Hepatocyte (in vitro differentiated cells): ENCODE data around the gene ACSS2. TPM values are rescaled to one million over a fixed set of nuclear protein-coding genes. Genes with fewer than 3 reads are reported as not detected.
A peak's percentile ranks its signal among the peaks of the same experiment; 100 is the strongest.

Experiments
- DNase-seq: peaks from one replicate; pipeline ENCODE4 v3.0.0-alpha.2; 2016; ENCODE audit warnings: low spot score
- H2AFZ ChIP-seq: fragments of 200-600 bp; sonication (generic); 2 replicates; pipeline ENCODE4 v1.6.0; 2016; ENCODE audit warnings: antibody characterized with exemption, mild to moderate bottlenecking
- H3K27ac ChIP-seq: fragments of 200-600 bp; sonication (generic); 2 replicates; pipeline ENCODE4 v1.5.1; 2016; ENCODE audit warnings: mild to moderate bottlenecking
- H3K27me3 ChIP-seq: fragments of 200-600 bp; sonication (generic); 2 replicates; pipeline ENCODE4 v1.6.1; 2016
- H3K36me3 ChIP-seq: fragments of 200-600 bp; sonication (generic); replicated peaks from 2 replicates; pipeline ENCODE4 v1.5.1; 2016; ENCODE audit warnings: low read depth; ENCODE audit not compliant: insufficient read depth
- H3K4me1 ChIP-seq: fragments of 200-600 bp; sonication (generic); 2 replicates; pipeline ENCODE4 v1.5.1; 2016; ENCODE audit warnings: mild to moderate bottlenecking, moderate library complexity; ENCODE audit not compliant: insufficient read depth
- H3K4me2 ChIP-seq: fragments of 200-600 bp; sonication (generic); 2 replicates; pipeline ENCODE4 v1.6.0; 2016
- H3K4me3 ChIP-seq: fragments of 200-600 bp; sonication (generic); 2 replicates; pipeline ENCODE4 v1.5.1; 2016; ENCODE audit warnings: mild to moderate bottlenecking
- H3K79me2 ChIP-seq: fragments of 200-600 bp; sonication (generic); 2 replicates; pipeline ENCODE4 v1.6.0; 2017; ENCODE audit warnings: mild to moderate bottlenecking
- H3K9me2 ChIP-seq: fragments of 200-600 bp; sonication (generic); replicated peaks from 2 replicates; pipeline ENCODE4 v1.6.0; 2017; ENCODE audit warnings: mild to moderate bottlenecking; ENCODE audit not compliant: insufficient read depth
- H3K9me3 ChIP-seq: fragments of 200-600 bp; sonication (generic); 2 replicates; pipeline ENCODE4 v1.5.1; 2016; ENCODE audit warnings: low read depth, mild to moderate bottlenecking
- H4K20me1 ChIP-seq: fragments of 200-600 bp; sonication (generic); 2 replicates; pipeline ENCODE4 v1.6.0; 2016; ENCODE audit warnings: mild to moderate bottlenecking; ENCODE audit not compliant: insufficient read depth, poor library complexity, severe bottlenecking
- CTCF ChIP-seq: fragments of 200-600 bp; sonication (generic); IDR thresholded peaks from 2 replicates; pipeline ENCODE4 v1.5.1; 2016; ENCODE audit warnings: antibody characterized with exemption, mild to moderate bottlenecking; ENCODE audit not compliant: poor library complexity
- EZH2 ChIP-seq: fragments of 200-600 bp; sonication (generic); IDR thresholded peaks from 2 replicates; pipeline ENCODE4 v1.6.1; 2016; ENCODE audit warnings: antibody characterized with exemption, mild to moderate bottlenecking, borderline replicate concordance
- EZH2phosphoT487 ChIP-seq: fragments of 200-600 bp; sonication (generic); IDR thresholded peaks from one replicate; pipeline ENCODE4 v1.6.1; 2018; ENCODE audit warnings: antibody characterized with exemption, mild to moderate bottlenecking, low read depth, moderate library complexity; ENCODE audit not compliant: unreplicated experiment, severe bottlenecking
- WGBS: methylation state at CpG from one replicate; pipeline ENCODE4 v1.1.6; 2016; ENCODE audit warnings: low lambda C conversion rate; ENCODE audit errors: missing lambda C conversion rate; 5-methylcytosine and 5-hydroxymethylcytosine counted together
- polyA plus RNA-seq: library from polyadenylated mRNA; unstranded; fragments of >200 nt; fragmentation: Nextera tagmentation; extraction: Ambion mirVana; gene quantifications from 2 replicates; pipeline ENCODE4 v1.2.1, GENCODE V29; 2016
- total RNA-seq: library from RNA; depleted of rRNA; stranded (reverse); fragments of >200 nt; gene quantifications from 2 replicates; pipeline ENCODE4 v1.2.3, GENCODE V29; 2014

The ACSS2 gene
- total and polyA plus RNA-seq, 2 experiments from 2014 or later = 52.0 to 59.5 TPM

DNA sequence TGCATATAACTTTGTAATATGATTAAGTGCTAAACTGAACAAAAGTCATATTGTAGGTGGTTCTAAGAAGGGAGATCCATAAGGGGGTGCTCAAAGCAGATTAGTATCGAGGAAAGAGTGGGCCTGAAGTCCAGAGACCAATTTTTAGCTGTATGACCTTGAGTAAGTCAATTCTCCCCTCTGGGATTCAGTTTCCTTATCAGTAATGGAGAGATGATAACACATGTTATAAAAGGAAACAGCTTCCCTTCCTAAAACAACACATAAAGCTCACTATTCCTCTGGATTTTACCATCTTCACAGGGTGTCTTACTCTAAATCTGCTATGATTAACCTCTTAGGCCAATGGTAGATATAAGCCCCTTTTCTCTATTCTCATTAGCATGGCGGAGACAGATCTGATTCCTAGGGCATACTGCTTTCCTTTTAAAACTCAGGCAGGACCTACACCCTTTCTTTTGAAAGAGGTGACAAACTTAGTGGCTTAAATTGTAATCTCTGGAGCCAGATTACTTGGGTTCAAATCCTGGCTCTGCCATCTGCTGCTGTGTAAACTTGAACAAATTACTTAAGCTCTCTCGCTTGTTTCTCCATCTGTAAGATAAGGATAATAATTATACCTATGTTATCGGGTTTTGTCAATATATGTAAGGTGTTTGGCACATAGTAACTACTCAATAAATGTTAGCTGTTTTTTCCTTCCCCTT, 39.5 kb downstream of the ACSS2 start:
- WGBS = 74% methylated on average over 4 of the region's 4 CpGs
- Histone ChIP-seq H3K9me2 (no peaks in the 10 kb centered on the region), H2AFZ (no peak overlapping the region), H3K36me3 (no peaks in the 10 kb centered on the region), H3K4me3 (no peak overlapping the region), H3K79me2 (no peaks in the 10 kb centered on the region), H3K4me1 (peaks cover 8% of the 10 kb centered on the region), H3K27me3 (no peaks in the 10 kb centered on the region), H3K9me3 (no peaks in the 10 kb centered on the region), H3K4me2 (no peak overlapping the region), H4K20me1 (no peaks in the 10 kb centered on the region), H3K27ac (peak overlapping the region; percentile 17)
- no peak for DNase-seq
- TF ChIP-seq EZH2phosphoT487 (no peak), CTCF (no peak), EZH2 (no peak)

DNA sequence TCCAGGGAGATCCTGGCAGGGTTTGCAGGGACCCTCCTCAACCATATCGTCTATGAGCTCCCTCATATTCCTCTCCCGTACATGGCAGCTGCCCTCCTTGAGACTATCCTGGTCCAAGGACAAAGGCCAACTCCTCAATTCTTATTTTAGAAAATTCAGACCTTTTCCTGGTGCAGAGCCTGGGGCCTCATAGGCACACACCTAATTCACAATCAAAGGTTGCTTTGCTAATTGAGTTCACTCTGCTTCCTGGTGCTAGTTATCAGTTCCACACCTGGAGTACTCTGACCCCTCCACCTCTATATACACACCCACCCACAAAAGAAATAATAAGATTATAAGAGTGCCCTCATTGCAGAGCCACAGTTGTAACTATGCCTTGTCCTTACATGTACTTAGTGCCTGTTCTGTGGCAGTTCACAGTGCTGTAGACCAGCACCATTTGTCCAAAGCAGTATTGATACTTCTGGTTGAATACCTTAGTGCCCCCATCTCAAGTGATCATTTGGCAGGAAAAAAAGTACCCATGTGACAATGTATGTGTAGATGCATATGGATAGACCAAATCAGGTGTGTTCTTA, 40.5 kb downstream of the ACSS2 start:
- no peak for TF ChIP-seq CTCF
- H3K36me3 ChIP-seq = no peaks in the 10 kb centered on the region
- no peak for DNase-seq
- 57% methylated on average over 2 of the region's 2 CpGs for WGBS
- H3K4me1 ChIP-seq = peaks cover 8% of the 10 kb centered on the region
- no peaks in the 10 kb centered on the region for H3K27me3 ChIP-seq
- no peaks in the 10 kb centered on the region for H4K20me1 ChIP-seq
- H3K4me2 ChIP-seq = peak overlapping the region; percentile 51
- H2AFZ ChIP-seq = no peak overlapping the region
- H3K4me3 ChIP-seq = no peak overlapping the region
- no peaks in the 10 kb centered on the region for H3K9me2 ChIP-seq
- H3K79me2 ChIP-seq = no peaks in the 10 kb centered on the region
- peak overlapping the region; percentile 23 for H3K27ac ChIP-seq
- no peaks in the 10 kb centered on the region for H3K9me3 ChIP-seq

DNA sequence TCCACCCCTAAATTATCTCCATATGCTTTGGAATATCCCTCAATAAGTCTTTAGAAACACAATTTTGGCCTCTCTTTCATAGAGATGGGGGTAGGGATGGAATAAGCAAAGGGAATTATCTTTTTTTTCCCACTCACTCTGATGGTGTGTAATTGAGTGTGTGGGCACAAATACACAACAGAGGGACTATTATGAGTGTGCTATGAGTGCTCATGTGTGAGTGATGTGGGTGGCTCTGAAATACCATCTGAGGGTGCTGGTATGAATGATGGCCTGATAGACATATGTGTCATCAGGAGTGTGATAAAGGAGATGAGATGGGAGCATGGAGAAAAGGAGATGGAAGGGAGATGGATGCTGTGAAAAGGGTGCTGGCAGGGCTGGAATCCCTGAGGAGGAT, 43.6 kb downstream of the ACSS2 start:
- peaks cover 8% of the 10 kb centered on the region for H3K4me1 ChIP-seq
- H3K27ac ChIP-seq = no peak overlapping the region
- DNase-seq = no peak
- TF ChIP-seq CTCF = no peak
- TF ChIP-seq EZH2phosphoT487 = no peak
- TF ChIP-seq EZH2 = no peak
- no peaks in the 10 kb centered on the region for H3K79me2 ChIP-seq
- no peaks in the 10 kb centered on the region for H4K20me1 ChIP-seq
- H3K9me2 ChIP-seq = no peaks in the 10 kb centered on the region
- no peaks in the 10 kb centered on the region for H3K36me3 ChIP-seq
- H3K4me3 ChIP-seq = no peak overlapping the region
- H3K9me3 ChIP-seq = no peaks in the 10 kb centered on the region
- no peak overlapping the region for H2AFZ ChIP-seq
- no peaks in the 10 kb centered on the region for H3K27me3 ChIP-seq
- no peak overlapping the region for H3K4me2 ChIP-seq
